SKM-1 treated with dmso at 0.1 percent for 144 hours (cell line): ENCODE results near the gene CDH13.
A peak's percentile ranks its signal among the peaks of the same experiment; 100 is the strongest.

Experiments
- DNase-seq: peaks from one replicate; lab custom pipeline; 2025; ENCODE audit not compliant: unreplicated experiment; lab: John Stamatoyannopoulos, UW

The CDH13 gene

GRCh38 chr16:82628088-82628423, 1.3 kb downstream of the CDH13 start:
- DNase-seq: no peak

GRCh38 chr16:82628711-82629110, 1.9 kb downstream of the CDH13 start:
- DNase-seq: no peak

- no peak for DNase-seq
These were observed 2.8 kb downstream of the CDH13 start for GRCh38 chr16:82629441-82630027.

GRCh38 chr16:82630219-82630618, 3.5 kb downstream of the CDH13 start:
- no peak for DNase-seq

- no peak for DNase-seq
These were observed 3.9 kb downstream of the CDH13 start for GRCh38 chr16:82630688-82631087.

- DNase-seq: no peak
These were observed 5.2 kb downstream of the CDH13 start for GRCh38 chr16:82631701-82632685.

GRCh38 chr16:82633964-82634600, 7.3 kb downstream of the CDH13 start:
- DNase-seq: no peak

GRCh38 chr16:82634955-82635610, 8.3 kb downstream of the CDH13 start:
- no peak for DNase-seq

- no peak for DNase-seq
These were observed 9.7 kb downstream of the CDH13 start for GRCh38 chr16:82636485-82636884.

GRCh38 chr16:82636958-82637357, 10.2 kb downstream of the CDH13 start:
- no peak for DNase-seq

GRCh38 chr16:82638095-82638798, 11.5 kb downstream of the CDH13 start:
- no peak for DNase-seq

- DNase-seq: no peak
These were observed 12.5 kb downstream of the CDH13 start for GRCh38 chr16:82639263-82639662.

- DNase-seq: peak; percentile 0
These were observed 13.0 kb downstream of the CDH13 start for GRCh38 chr16:82639666-82640336.

- no peak for DNase-seq
These were observed 14.7 kb downstream of the CDH13 start for GRCh38 chr16:82641336-82641984.

GRCh38 chr16:82643136-82643535, 16.4 kb downstream of the CDH13 start:
- no peak for DNase-seq

GRCh38 chr16:82643936-82644630, 17.3 kb downstream of the CDH13 start:
- no peak for DNase-seq

GRCh38 chr16:82646504-82646903, 19.7 kb downstream of the CDH13 start:
- no peak for DNase-seq

GRCh38 chr16:82649766-82650165, 23.0 kb downstream of the CDH13 start:
- DNase-seq: no peak

- DNase-seq: no peak
These were observed 24.0 kb downstream of the CDH13 start for GRCh38 chr16:82650804-82651203.
